Glutamatergic neuron (in vitro differentiated cells): ENCODE results near the gene LTC4S. TPM values are rescaled to one million over a fixed set of nuclear protein-coding genes. Genes with fewer than 3 reads are reported as not detected.
A peak's percentile ranks its signal among the peaks of the same experiment; 100 is the strongest.

ENCODE experiments used
- DNase-seq: peaks from one replicate; pipeline ENCODE4 v3.0.0; 2022
- H3K27ac Mint-ChIP-seq: one replicate; pipeline ENCODE4 v1.8.0; 2020; ENCODE audit warnings: mild to moderate bottlenecking, mixed read lengths, inconsistent platforms; ENCODE audit not compliant: unreplicated experiment
- H3K27me3 Mint-ChIP-seq: one replicate; pipeline ENCODE4 v1.8.0; 2020; ENCODE audit warnings: mild to moderate bottlenecking, moderate library complexity, mixed read lengths, inconsistent platforms; ENCODE audit not compliant: unreplicated experiment
- H3K36me3 Mint-ChIP-seq: one replicate; pipeline ENCODE4 v1.8.0; 2020; ENCODE audit warnings: mild to moderate bottlenecking, mixed read lengths, inconsistent platforms; ENCODE audit not compliant: unreplicated experiment
- H3K4me1 Mint-ChIP-seq: one replicate; pipeline ENCODE4 v1.8.0; 2020; ENCODE audit warnings: mild to moderate bottlenecking, low read depth, mixed read lengths, inconsistent platforms; ENCODE audit not compliant: unreplicated experiment
- H3K4me3 Mint-ChIP-seq: one replicate; pipeline ENCODE4 v1.8.0; 2020; ENCODE audit warnings: mild to moderate bottlenecking, mixed read lengths, inconsistent platforms; ENCODE audit not compliant: unreplicated experiment
- H3K9me3 Mint-ChIP-seq: one replicate; pipeline ENCODE4 v1.8.0; 2020; ENCODE audit warnings: mild to moderate bottlenecking, moderate library complexity, mixed read lengths, inconsistent platforms; ENCODE audit not compliant: unreplicated experiment
- CTCF ChIP-seq: fragments of 200-600 bp; sonication (generic); IDR thresholded peaks from one replicate; pipeline ENCODE4 v1.5.0; 2021; ENCODE audit not compliant: partially characterized antibody, unreplicated experiment
- microRNA-seq: library from miRNA; unstranded; fragments of <30 nt; microRNA quantifications from one replicate; pipeline ENCODE4, GENCODE V29; 2020; ENCODE audit not compliant: unreplicated experiment
- total RNA-seq: library from RNA; stranded (reverse); fragmentation: NEBNext Ultra II Directional; extraction: Animal tissue kit (Norgen Biotek cat#: 25700); gene quantifications from one replicate; pipeline ENCODE4 v1.2.1, GENCODE V29; 2021; ENCODE audit not compliant: unreplicated experiment

The LTC4S gene
- total RNA-seq, 1 donor from 2014 or later = 0.91 TPM

GRCh38 chr5:179841621-179842020, 47.8 kb downstream of the LTC4S start:
- no peak for TF ChIP-seq CTCF
- no peak overlapping the region for H3K27ac Mint-ChIP-seq
- no peak for DNase-seq
- no peaks in the 10 kb centered on the region for H3K4me1 Mint-ChIP-seq
- peaks cover 4% of the 10 kb centered on the region for H3K27me3 Mint-ChIP-seq
- H3K9me3 Mint-ChIP-seq = peaks cover 7% of the 10 kb centered on the region
- no peak overlapping the region for H3K4me3 Mint-ChIP-seq
- peaks cover 30% of the 10 kb centered on the region for H3K36me3 Mint-ChIP-seq

Small RNA genes within 50 kb of the gene (microRNA-seq; reads per million reads assigned to microRNA genes)
- gene MIR1229 = 83.7 reads per million, percentile 72 among the genes with 10 or more reads in this experiment

Other genes with a start within 250 kb of the LTC4S start
- 30.4 TPM for gene RUFY1, start 243.4 kb upstream of the LTC4S start, total RNA-seq
- gene HNRNPH1, start 170.3 kb upstream of the LTC4S start, total RNA-seq = 1,021 TPM
- not detected for gene CBY3, start 113.0 kb upstream of the LTC4S start, total RNA-seq
- 363 TPM for gene CANX, start 95.0 kb upstream of the LTC4S start, total RNA-seq
- gene MAML1, start 61.2 kb upstream of the LTC4S start, total RNA-seq = 30.0 TPM
- 140 TPM for gene MGAT4B, start 12.9 kb downstream of the LTC4S start, total RNA-seq
- 97.0 TPM for gene SQSTM1, start 26.9 kb downstream of the LTC4S start, total RNA-seq
- gene MRNIP, start 64.8 kb downstream of the LTC4S start, total RNA-seq = 60.2 TPM
- 81.8 TPM for gene TBC1D9B, start 113.9 kb downstream of the LTC4S start, total RNA-seq